Activated CD4-positive, alpha-beta T cell treated with anti-CD3 and anti-CD28 coated beads, Interleukin-2, amount 10 ng/mL, durations not matched to agents 7 days and 5 days (primary cell): Measurements from ENCODE around the gene TPD52L2. TPM values are rescaled to one million over a fixed set of nuclear protein-coding genes. Genes with fewer than 3 reads are reported as not detected.
"Not testable (repeated sequence)": the region's sequence is repeated elsewhere in the genome, so short reads cannot be mapped to it uniquely, and the experiment has no call there.

ENCODE experiments used
- CTCF ChIA-PET: fragments of 350-600 bp; sonication (Branson Sonifier 250); formaldehyde crosslinking; loops from one replicate; lab custom pipeline; 2021; ENCODE audit warnings: antibody characterized with exemption; lab: Charles Lee
- POLR2A ChIA-PET: fragments of 350-600 bp; sonication (Branson Sonifier 250); formaldehyde crosslinking; loops from one replicate; lab custom pipeline; 2021; ENCODE audit warnings: antibody characterized with exemption; lab: Charles Lee
- DNase-seq: peaks from one replicate; pipeline ENCODE4 v3.0.0-alpha.2; 2020
- H3K27ac Mint-ChIP-seq: one replicate; pipeline ENCODE4 v1.8.0; 2021; ENCODE audit warnings: mild to moderate bottlenecking, moderate library complexity, mixed read lengths
- H3K27me3 Mint-ChIP-seq: one replicate; pipeline ENCODE4 v1.8.0; 2021; ENCODE audit warnings: mixed read lengths
- H3K36me3 Mint-ChIP-seq: one replicate; pipeline ENCODE4 v1.8.0; 2021; ENCODE audit warnings: low read depth, mixed read lengths
- H3K4me1 Mint-ChIP-seq: one replicate; pipeline ENCODE4 v1.8.0; 2021; ENCODE audit warnings: mixed read lengths
- H3K4me3 Mint-ChIP-seq: one replicate; pipeline ENCODE4 v1.8.0; 2021; ENCODE audit warnings: mild to moderate bottlenecking, moderate library complexity, mixed read lengths
- H3K9me3 Mint-ChIP-seq: one replicate; pipeline ENCODE4 v1.8.0; 2021; ENCODE audit warnings: mixed read lengths
- total RNA-seq, 2 experiments: library from RNA; stranded (reverse); gene quantifications; one replicate each; pipeline ENCODE4 v1.2.3, GENCODE V29; 2021

Gene TPD52L2
- total RNA-seq, 2 experiments from 2014 or later = 39.6 to 41.6 TPM

GRCh38 chr20:63842258-63842657, 22.8 kb upstream of the TPD52L2 start:
- CTCF ChIA-PET = interaction anchor here (1.0 kb wide), 1 partner anchor 13 kb away, joined by 3 read pairs; no protein-coding TSS in a partner anchor
- DNase-seq = no peak
- H3K9me3 Mint-ChIP-seq = no peaks in the 10 kb centered on the region
- no peak overlapping the region for H3K27ac Mint-ChIP-seq
- POLR2A ChIA-PET = no interaction called here
- peaks cover 19% of the 10 kb centered on the region for H3K4me1 Mint-ChIP-seq
- H3K4me3 Mint-ChIP-seq = no peak overlapping the region
- H3K36me3 Mint-ChIP-seq = no peaks in the 10 kb centered on the region
- H3K27me3 Mint-ChIP-seq = peaks cover 41% of the 10 kb centered on the region

- Mint-ChIP-seq H3K27me3 (peaks cover 40% of the 10 kb centered on the region), H3K4me3 (no peak overlapping the region), H3K9me3 (no peaks in the 10 kb centered on the region), H3K27ac (no peak overlapping the region), H3K36me3 (no peaks in the 10 kb centered on the region), H3K4me1 (peaks cover 17% of the 10 kb centered on the region)
- no peak for DNase-seq
- ChIA-PET POLR2A (no interaction called here), CTCF (no interaction called here)
Observed at GRCh38 chr20:63843222-63843621, 21.8 kb upstream of the TPD52L2 start.

- POLR2A ChIA-PET = no interaction called here
- Mint-ChIP-seq H3K9me3 (no peaks in the 10 kb centered on the region), H3K27me3 (peaks cover 36% of the 10 kb centered on the region), H3K36me3 (no peaks in the 10 kb centered on the region), H3K27ac (no peak overlapping the region), H3K4me1 (peaks cover 17% of the 10 kb centered on the region), H3K4me3 (no peak overlapping the region)
- CTCF ChIA-PET = no interaction called here
- DNase-seq = no peak
Observed at GRCh38 chr20:63843778-63844177, 21.3 kb upstream of the TPD52L2 start.

- H3K27me3 Mint-ChIP-seq = peaks cover 37% of the 10 kb centered on the region
- DNase-seq = no peak
- CTCF ChIA-PET = no interaction called here
- H3K27ac Mint-ChIP-seq = no peak overlapping the region
- no peaks in the 10 kb centered on the region for H3K36me3 Mint-ChIP-seq
- peaks cover 17% of the 10 kb centered on the region for H3K4me1 Mint-ChIP-seq
- no peaks in the 10 kb centered on the region for H3K9me3 Mint-ChIP-seq
- POLR2A ChIA-PET = no interaction called here
- no peak overlapping the region for H3K4me3 Mint-ChIP-seq
Observed at GRCh38 chr20:63844511-63844991, 20.5 kb upstream of the TPD52L2 start.

- Mint-ChIP-seq H3K9me3 (no peaks in the 10 kb centered on the region), H3K4me1 (peaks cover 24% of the 10 kb centered on the region), H3K27ac (peak overlapping the region; percentile 54), H3K4me3 (no peak overlapping the region), H3K36me3 (no peaks in the 10 kb centered on the region), H3K27me3 (peaks cover 41% of the 10 kb centered on the region)
- CTCF ChIA-PET = no interaction called here
- POLR2A ChIA-PET = no interaction called here
- no peak for DNase-seq
Observed at GRCh38 chr20:63846128-63846771, 18.8 kb upstream of the TPD52L2 start.

- no peak overlapping the region for H3K27ac Mint-ChIP-seq
Observed at GRCh38 chr20:63846888-63847236, 18.2 kb upstream of the TPD52L2 start.

GRCh38 chr20:63847237-63848002, 17.6 kb upstream of the TPD52L2 start:
- Mint-ChIP-seq H3K4me3 (no peak overlapping the region), H3K36me3 (no peaks in the 10 kb centered on the region), H3K27me3 (peaks cover 44% of the 10 kb centered on the region), H3K9me3 (no peaks in the 10 kb centered on the region), H3K27ac (no peak overlapping the region), H3K4me1 (peaks cover 25% of the 10 kb centered on the region)
- ChIA-PET POLR2A (interaction anchor here (0.5 kb wide), 1 partner anchor 161 kb away, joined by 3 read pairs; no protein-coding TSS in a partner anchor), CTCF (interaction anchor here (0.6 to 0.7 kb wide), 3 partner anchors 9 to 207 kb away, joined by 3 to 4 read pairs (median 3); no protein-coding TSS in a partner anchor)
- DNase-seq = no peak

More at GRCh38 chr20:63846888-63847236, 18.2 kb upstream of the TPD52L2 start:
- Mint-ChIP-seq H3K4me3 (no peak overlapping the region), H3K27me3 (peaks cover 43% of the 10 kb centered on the region), H3K9me3 (no peaks in the 10 kb centered on the region), H3K4me1 (peaks cover 26% of the 10 kb centered on the region), H3K36me3 (no peaks in the 10 kb centered on the region)
- POLR2A ChIA-PET = no interaction called here
- DNase-seq = no peak
- CTCF ChIA-PET = no interaction called here

GRCh38 chr20:63848003-63848911, 16.8 kb upstream of the TPD52L2 start:
- Mint-ChIP-seq H3K4me3 (no peak overlapping the region), H3K27ac (no peak overlapping the region), H3K4me1 (peaks cover 24% of the 10 kb centered on the region), H3K36me3 (no peaks in the 10 kb centered on the region), H3K27me3 (peaks cover 41% of the 10 kb centered on the region), H3K9me3 (no peaks in the 10 kb centered on the region)
- ChIA-PET POLR2A (interaction anchor here (0.5 kb wide), 1 partner anchor 162 kb away, joined by 3 read pairs; no protein-coding TSS in a partner anchor), CTCF (interaction anchor here (0.6 to 0.7 kb wide), 4 partner anchors 10 to 206 kb away, joined by 3 to 4 read pairs (median 3); no protein-coding TSS in a partner anchor)
- DNase-seq = no peak

GRCh38 chr20:63850689-63851547, 14.2 kb upstream of the TPD52L2 start:
- peaks cover 12% of the 10 kb centered on the region for H3K4me1 Mint-ChIP-seq
- ChIA-PET POLR2A (no interaction called here), CTCF (interaction anchor here (0.7 kb wide), 1 partner anchor 11 kb away, joined by 3 read pairs; no protein-coding TSS in a partner anchor)
- H3K9me3 Mint-ChIP-seq = no peaks in the 10 kb centered on the region
- no peak for DNase-seq
- no peak overlapping the region for H3K27ac Mint-ChIP-seq
- no peaks in the 10 kb centered on the region for H3K36me3 Mint-ChIP-seq
- H3K27me3 Mint-ChIP-seq = peaks cover 19% of the 10 kb centered on the region
- no peak overlapping the region for H3K4me3 Mint-ChIP-seq

GRCh38 chr20:63851548-63851943, 13.5 kb upstream of the TPD52L2 start:
- POLR2A ChIA-PET, DNase-seq, H3K9me3 Mint-ChIP-seq, H3K4me3 Mint-ChIP-seq, H3K27ac Mint-ChIP-seq, H3K36me3 Mint-ChIP-seq: not testable (repeated sequence)
- CTCF ChIA-PET = interaction anchor here (0.7 kb wide), 1 partner anchor 11 kb away, joined by 3 read pairs; no protein-coding TSS in a partner anchor
- Mint-ChIP-seq H3K4me1 (peaks cover 12% of the 10 kb centered on the region), H3K27me3 (peaks cover 16% of the 10 kb centered on the region)

GRCh38 chr20:63853733-63854068, 11.4 kb upstream of the TPD52L2 start:
- POLR2A ChIA-PET, CTCF ChIA-PET, H3K9me3 Mint-ChIP-seq, DNase-seq, H3K27ac Mint-ChIP-seq, H3K36me3 Mint-ChIP-seq, H3K4me3 Mint-ChIP-seq: not testable (repeated sequence)
- Mint-ChIP-seq H3K27me3 (peaks cover 16% of the 10 kb centered on the region), H3K4me1 (peaks cover 17% of the 10 kb centered on the region)
